ENCODE measurements around the gene SPTLC3. TPM values are rescaled to one million over a fixed set of nuclear protein-coding genes. Genes with fewer than 3 reads are reported as not detected.

The SPTLC3 gene
- total and polyA plus RNA-seq, 2 of the 13 experiments (the other 11 are each of a cell fraction or from before 2014, with no cell fraction given): 20.5 to 95.6 TPM

GRCh38 chr20:13121840-13122515 is 113.2 kb downstream of the SPTLC3 start (continued):
- TF ChIP-seq ARID5B (CRISPR knock-in tag; IDR thresholded peaks at IDR 0.05) (peak; percentile 97), ZFP41 (CRISPR knock-in tag; IDR thresholded peaks at IDR 0.05; ENCODE audit: borderline replicate concordance) (no peak), CSRNP2 (CRISPR knock-in tag; conservative IDR thresholded peaks at IDR 0.05; ENCODE audit: low read depth) (no peak), KIAA2018 (CRISPR knock-in tag; IDR thresholded peaks at IDR 0.05; ENCODE audit: borderline replicate concordance) (no peak), ZNF775 (CRISPR knock-in tag; IDR thresholded peaks at IDR 0.05; ENCODE audit: borderline replicate concordance) (no peak), KLF11 (CRISPR knock-in tag; IDR thresholded peaks at IDR 0.05) (no peak), HMGA1 (CRISPR knock-in tag; conservative IDR thresholded peaks at IDR 0.05) (no peak), ARHGAP35 (CRISPR knock-in tag; IDR thresholded peaks at IDR 0.05; ENCODE audit: borderline replicate concordance) (no peak), NFKBIZ (CRISPR knock-in tag; IDR thresholded peaks at IDR 0.05) (peak; percentile 73; the same call in 1 of the 2 replicates), GATAD1 (CRISPR knock-in tag; IDR thresholded peaks at IDR 0.05) (peak; percentile 23; the same call in 1 of the 2 replicates), E2F5 (CRISPR knock-in tag; conservative IDR thresholded peaks at IDR 0.05) (no peak), KAT8 (CRISPR knock-in tag; IDR thresholded peaks at IDR 0.05) (peak; percentile 51; the same call in 1 of the 2 replicates), ZNF567 (CRISPR knock-in tag; IDR thresholded peaks at IDR 0.05; ENCODE audit: borderline replicate concordance) (no peak), RFX1 (IDR thresholded peaks at IDR 0.05) (no peak), EEA1 (CRISPR knock-in tag; IDR thresholded peaks at IDR 0.05; ENCODE audit: borderline replicate concordance) (no peak)
